IPS-NIHi11 (cell line): ENCODE results near the gene UACA.
"Not testable (repeated sequence)": the region's sequence is repeated elsewhere in the genome, so short reads cannot be mapped to it uniquely, and the experiment has no call there.

Experiments
- DNase-seq: peaks from one replicate; pipeline ENCODE4 v3.0.0; 2012; ENCODE audit warnings: mixed read lengths, low spot score

The UACA gene

DNA sequence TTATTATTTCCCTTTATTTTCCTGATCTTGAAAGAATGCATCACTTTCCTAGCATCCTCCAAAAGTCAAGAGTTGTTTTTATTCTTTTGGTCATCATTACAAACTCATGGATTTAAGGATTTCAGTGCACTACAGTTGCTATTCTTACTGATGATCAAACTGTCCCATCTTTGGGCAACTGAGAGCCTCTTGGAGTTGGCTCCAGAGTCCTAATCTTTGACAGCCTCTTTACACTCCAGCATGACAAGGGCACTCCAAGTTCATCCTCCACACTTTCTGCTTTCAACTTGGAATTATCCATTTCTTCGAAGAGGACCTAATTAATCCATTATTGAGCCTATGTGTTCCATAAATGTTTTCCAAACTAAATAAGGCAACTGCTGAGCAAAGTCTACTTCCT is 5.7 kb downstream of the UACA start:
- DNase-seq = no peak

DNA sequence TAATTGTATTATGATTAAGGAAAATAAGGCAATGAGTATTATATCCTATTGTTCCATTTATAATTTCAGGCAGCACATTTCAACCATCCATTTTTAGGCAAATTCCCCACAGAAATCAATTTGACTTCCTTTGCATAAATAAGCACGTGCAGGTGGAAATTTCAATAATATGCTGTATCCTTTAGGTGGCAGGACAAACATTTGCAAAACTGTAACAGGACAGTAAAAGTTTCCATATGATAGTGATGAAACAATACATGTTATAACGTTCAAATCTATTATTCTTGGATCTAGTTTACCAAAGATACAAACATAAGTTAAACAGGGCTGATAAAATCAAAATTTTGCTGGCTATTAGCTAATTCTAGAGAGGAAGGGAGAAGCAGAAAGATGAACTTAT is 8.5 kb downstream of the UACA start:
- no peak for DNase-seq

DNA sequence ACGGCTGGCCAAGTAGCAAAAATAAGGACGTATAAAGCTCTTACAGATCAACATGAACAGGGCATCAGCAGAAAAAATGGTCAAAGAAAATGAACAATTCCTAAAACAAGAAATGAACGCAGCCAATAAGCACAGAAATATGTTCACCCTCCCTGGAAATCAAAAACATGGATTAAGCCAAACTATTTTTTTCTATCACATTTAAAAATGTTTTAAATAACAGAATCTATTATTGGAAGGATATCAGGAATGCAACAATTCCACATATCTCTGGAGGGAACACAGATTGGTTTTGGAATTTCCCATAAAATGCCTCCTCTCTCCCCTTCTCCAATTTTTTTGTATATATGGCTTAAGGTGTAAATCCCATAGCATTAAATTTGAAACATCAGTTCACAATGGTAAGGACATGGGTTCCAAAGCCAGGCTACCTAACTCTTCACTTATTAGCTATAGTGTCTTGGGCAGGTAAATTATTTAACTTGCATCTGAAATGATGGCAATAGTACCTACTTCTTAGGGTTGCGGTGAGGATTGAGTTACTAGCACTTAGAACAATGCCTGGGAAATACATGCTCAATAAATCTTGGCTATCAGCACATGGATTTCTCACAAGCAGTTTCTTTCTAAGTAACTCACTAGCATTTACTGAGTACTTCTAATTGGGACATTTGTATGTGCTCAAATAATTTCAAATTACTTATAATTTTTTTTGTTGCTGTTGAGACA is 10.1 kb downstream of the UACA start:
- no peak for DNase-seq

- no peak for DNase-seq
Measured at GRCh38 chr15:70752193-70752635, 11.1 kb downstream of the UACA start.

- no peak for DNase-seq
Measured at GRCh38 chr15:70750203-70750869, 13.0 kb downstream of the UACA start.

DNA sequence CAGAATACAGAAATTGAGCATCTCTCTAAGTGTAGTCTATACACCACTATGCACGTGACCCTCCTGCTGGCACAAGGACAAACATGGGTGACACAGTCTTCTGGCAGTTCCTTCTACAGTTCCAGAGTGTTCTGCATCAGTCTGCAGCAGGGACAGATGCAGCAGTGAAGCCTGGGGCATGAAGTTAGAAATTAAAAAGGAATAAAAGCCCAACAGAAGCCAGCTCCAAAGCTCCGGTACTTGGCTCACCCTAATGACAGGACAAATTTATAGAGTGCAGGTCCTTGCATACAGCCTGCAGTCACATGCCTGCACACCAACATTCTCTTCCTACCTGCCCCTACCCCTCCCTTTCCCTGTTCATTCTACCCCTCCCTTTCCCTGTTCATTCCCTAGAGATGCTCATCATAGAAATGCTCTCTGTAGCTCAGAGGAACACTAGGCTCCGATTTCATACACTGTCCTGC is 15.0 kb downstream of the UACA start:
- DNase-seq = no peak

GRCh38 chr15:70746598-70746997 is 16.8 kb downstream of the UACA start:
- DNase-seq = not testable (repeated sequence)

DNA sequence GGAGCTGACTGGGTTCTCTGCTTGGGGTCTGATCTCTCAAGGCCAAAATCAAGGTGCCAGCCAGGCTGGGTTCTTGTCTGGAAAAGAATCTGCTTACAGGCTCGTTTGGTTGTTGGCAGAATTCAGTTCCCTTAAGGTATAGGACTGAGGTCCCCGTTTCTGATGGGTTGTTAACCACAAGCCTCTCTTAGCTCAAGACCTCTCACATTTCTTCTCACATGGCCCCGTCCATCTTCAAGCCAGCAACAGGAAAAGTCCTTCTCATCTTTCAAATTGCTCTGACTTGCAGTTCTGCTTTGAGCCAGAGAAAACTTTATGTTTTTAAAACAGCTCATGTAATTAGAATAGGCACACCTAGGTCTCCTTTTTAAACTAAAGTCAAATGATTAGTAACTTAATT is 20.4 kb downstream of the UACA start:
- no peak for DNase-seq

DNA sequence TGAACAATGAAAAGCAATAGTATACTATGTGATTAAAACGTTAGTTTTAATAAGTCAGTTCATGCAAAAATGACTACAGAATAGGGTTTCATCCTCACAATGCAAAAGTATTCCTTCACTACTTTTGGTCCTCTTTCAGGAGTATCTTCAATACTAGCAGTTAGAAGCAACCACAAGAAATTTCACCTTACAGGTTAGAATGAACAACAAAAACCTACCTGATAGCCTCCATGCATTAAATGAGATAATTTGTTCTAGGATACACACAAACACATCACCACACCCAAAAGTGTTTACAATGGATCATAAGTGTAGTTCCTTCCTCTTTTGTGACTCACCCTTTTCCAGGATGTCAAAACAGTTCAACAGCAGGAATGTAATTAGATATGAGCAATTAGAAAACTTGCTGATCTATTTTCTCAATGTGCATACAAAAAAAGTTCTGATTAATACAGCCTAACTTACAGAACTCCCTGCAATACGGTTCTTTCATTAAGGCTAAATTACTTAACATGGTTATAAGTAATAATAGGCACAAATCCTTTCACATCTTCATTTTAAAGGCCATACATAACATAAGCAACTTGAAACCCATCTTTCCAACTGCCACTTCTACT is 21.6 kb downstream of the UACA start:
- no peak for DNase-seq

- no peak for DNase-seq
Measured at GRCh38 chr15:70741107-70741531, 22.2 kb downstream of the UACA start.

GRCh38 chr15:70735040-70735439 is 28.3 kb downstream of the UACA start:
- not testable (repeated sequence) for DNase-seq

DNA sequence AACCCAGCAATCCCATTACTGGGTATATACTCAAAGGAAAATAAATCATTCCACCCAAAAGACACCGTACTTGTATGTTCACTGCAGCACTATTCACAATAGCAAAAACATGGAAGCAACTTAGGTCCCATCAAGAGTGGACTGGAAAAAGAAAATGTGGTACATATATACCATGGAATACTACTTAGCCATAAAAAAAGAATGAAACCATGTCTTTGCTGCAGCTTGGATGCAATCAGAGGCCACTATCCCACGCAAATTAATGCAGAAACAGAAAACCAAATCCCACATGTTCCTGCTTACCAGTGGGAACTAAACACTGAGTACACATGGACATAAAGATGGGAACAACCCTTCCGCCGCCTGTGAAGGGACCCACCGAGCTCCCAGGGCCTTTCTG is 34.2 kb downstream of the UACA start:
- DNase-seq = no peak

DNA sequence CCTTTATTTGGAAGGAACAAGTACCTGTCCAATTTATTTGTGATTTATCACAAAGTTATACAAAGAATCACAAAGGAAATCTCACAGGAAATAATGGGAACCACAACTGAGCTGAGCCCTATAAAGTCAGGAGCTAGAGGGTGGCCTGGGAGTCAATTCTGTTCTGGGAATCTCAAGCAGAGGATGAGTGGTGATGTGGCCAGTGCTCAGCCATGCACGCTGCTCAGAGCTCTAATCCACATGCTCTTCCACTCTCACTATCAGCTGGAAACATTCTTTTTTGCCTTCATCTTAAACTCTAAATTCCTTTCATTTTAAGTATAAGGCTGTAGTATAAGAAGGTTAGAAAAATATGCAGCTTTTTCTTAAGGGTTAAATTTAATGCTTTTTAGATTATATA is 36.6 kb downstream of the UACA start:
- DNase-seq = no peak

DNA sequence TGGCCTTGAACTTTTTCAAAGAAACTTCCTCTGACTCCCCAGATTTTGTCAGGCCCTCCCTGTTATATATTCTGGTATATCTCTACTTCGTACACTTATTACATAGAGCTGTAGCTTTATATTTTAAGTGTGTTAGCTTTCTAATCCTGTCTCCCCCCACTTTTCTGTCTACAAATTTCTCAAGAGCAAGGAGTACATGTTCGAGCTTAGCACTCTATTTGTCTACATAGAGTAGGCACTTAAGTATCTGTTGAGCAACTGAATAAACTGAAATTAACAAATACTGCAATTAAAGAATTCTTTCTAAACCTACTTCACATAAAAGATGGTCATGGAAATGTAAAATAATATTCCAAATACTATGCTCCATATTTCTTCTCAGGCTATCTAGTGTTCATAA is 39.4 kb downstream of the UACA start:
- DNase-seq = no peak

DNA sequence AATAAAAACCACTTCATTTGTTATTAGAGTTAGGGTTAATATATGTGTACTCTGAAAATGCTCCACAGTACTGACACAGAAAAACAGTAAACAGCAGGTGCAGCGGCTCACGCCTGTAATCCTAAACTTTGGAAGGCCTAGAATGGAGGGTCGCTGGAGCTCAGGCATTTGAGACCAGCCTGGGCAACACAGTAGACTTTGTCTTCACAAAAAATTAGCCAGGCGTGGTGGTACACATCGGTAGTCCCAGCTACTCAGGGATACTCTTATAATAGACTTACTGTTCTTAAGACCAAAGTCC is 40.3 kb downstream of the UACA start:
- DNase-seq = no peak

DNA sequence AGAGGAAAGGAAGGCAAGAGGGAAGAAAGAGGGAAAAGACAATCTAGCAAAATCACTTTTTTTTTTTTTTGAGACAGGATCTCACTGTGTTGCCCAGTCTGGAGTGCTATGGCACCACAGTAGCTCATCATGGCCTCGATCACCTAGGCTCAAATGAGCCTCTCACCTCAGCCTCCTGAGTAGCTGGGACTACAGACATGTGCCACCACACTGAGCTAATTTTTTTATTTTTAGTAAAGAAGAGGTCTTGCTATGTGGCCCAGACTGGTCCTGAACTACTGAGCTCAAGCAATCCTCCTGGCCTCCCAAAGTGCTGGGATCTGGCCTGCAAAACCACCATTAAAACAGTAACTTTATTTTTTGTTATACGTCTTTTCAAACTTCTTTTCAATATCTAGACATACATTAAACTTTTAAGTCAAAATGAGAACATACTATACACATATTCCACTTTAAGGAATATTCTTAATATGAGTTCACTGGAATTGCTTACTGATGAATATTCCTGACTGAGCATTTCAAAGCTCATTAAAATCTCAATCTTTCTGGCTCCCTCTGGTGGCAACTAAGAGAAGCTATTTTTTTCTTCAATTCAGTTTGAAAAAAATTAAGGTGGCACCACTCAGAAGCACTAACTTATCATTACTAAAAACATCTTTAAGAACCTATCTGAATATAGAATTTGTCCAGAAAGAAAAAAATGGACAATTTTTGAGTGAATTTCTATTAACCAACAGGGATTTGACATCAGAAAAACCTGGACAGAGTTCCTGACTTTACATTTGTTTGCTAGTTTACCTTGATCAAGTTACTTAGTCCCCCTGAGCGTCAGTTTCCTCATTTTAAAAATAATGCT is 40.9 kb downstream of the UACA start:
- no peak for DNase-seq

DNA sequence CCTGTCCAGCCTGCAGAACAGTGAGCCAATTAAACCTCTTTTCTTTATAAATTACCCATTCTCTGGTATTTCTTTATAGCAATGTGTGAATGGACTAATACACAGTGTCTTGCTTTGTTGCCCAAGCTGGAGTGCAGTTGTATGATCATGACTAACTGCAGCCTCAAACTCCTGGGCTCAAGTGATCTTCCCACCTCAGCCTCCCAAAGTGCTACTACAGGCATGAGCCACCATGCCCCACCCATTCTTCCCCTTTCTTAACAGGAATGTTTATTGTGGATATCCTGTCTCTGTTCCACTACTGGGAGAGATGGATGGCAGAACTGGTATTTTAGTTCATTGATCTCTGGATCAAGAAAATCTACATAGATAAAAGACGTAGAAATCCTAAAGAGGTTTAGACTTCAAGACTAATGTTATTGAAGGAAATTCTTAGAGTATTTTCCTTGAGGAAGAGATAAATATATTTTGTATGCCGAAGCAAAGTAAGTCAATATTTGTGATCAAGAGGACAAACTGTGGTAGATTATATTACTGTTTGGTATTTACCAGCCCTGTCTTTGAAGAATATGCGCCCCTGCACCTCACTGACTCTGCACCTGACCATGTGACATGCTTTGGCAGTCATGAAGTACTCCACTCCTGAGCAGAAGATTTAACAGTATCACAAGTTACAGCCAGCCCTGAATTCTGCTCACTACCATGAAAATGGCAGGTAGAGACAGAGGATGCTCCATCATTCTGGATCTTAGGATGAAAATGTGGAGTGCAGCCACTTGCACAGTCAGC is 42.9 kb downstream of the UACA start:
- DNase-seq = no peak

- no peak for DNase-seq
Measured at GRCh38 chr15:70717237-70717793, 46.0 kb downstream of the UACA start.

DNA sequence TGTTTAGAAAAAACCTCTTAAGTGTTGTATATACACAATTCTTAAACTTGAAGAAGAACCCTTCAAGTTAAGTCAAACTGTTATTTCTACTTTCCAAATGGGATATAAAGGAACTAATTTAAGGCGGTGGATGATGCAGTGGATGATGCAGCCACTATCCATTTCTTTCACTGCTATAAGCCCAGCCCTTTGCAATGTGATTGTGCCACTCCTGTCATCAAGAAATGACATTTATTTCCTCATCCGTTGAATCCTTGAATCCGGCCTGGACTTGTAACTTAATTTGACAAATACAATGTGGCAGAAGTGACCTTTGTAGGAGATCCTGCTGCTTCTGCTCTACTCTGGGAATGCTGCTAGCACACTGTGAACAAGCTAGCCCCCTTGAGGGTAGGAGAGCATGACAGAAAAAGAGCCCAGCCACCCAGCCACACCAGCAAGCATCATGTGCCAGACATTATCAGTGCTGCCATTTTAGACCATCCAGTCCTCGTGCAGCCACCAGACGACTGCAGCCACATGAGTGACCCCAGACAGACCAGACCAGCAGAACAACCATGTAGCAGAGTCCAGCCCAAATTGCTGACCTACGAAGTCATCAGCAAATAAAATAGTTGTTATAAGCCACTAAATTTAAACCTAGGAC is 47.4 kb downstream of the UACA start:
- DNase-seq = no peak

GRCh38 chr15:70714565-70714964 is 48.8 kb downstream of the UACA start:
- no peak for DNase-seq

DNA sequence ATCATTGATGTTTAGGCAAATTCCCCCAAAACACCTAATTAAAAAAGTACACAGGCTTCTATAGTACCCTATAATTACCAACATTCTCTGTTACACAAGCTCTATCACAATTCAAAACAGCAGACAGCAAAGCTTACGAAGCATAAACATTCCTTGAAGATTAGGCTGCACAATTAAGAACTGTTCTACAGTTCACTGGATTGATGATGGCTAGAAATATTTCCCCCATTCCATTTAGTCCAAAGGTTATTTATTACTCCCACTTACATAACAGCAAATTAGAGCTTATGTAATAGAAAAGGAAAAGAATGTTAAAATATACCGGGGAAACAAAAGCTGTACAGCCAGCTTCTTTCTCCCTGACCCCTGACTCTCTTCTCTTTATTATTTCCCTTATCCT is 49.3 kb downstream of the UACA start:
- no peak for DNase-seq
